ENCODE measurements around the gene DENND1C.
A peak's percentile ranks its signal among the peaks of the same experiment; 100 is the strongest.

The DENND1C gene

DNA sequence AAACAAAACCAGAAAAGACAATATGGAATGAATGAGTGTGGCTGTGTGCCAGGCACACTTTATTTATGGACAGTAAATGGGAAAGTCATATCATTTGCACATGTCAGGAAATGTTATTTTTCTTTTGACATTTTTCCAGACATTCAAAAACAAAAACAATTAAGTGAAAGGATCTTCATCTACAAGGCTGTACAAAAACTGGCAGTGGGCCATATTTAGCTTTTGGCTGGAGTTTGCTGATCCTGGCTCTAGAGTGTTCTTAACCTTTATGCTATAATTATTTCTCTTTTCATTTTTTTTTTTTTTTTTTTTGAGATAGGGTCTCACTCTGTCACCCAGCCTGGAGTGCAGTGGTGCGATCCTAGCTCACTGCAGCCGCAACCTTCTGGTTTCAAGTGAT lies 42.7 kb upstream of the DENND1C start:
- in situ Hi-C loops (cut with HindIII; ENCODE audit: low sequenced_read_pairs) = no loop called here
- TF ChIP-seq, protein P1, sequence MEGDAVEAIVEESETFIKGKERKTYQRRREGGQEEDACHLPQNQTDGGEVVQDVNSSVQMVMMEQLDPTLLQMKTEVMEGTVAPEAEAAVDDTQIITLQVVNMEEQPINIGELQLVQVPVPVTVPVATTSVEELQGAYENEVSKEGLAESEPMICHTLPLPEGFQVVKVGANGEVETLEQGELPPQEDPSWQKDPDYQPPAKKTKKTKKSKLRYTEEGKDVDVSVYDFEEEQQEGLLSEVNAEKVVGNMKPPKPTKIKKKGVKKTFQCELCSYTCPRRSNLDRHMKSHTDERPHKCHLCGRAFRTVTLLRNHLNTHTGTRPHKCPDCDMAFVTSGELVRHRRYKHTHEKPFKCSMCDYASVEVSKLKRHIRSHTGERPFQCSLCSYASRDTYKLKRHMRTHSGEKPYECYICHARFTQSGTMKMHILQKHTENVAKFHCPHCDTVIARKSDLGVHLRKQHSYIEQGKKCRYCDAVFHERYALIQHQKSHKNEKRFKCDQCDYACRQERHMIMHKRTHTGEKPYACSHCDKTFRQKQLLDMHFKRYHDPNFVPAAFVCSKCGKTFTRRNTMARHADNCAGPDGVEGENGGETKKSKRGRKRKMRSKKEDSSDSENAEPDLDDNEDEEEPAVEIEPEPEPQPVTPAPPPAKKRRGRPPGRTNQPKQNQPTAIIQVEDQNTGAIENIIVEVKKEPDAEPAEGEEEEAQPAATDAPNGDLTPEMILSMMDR (IDR thresholded peaks at IDR 0.05; ENCODE audit: low read depth, low read length, missing control alignments) = no peak
- no peak for DNase-seq (ENCODE audit: low read depth)
- no peak overlapping the region for H3K4me3 ChIP-seq (ENCODE audit: low read depth, low read length)

GRCh38 chr19:6522712-6523111 lies 41.1 kb upstream of the DENND1C start:
- no peak for DNase-seq (ENCODE audit: low read depth)
- in situ Hi-C loops (cut with HindIII; ENCODE audit: low sequenced_read_pairs) = no loop called here
- H3K4me3 ChIP-seq (ENCODE audit: low read depth, low read length) = no peak overlapping the region
- TF ChIP-seq, protein P1 (IDR thresholded peaks at IDR 0.05; ENCODE audit: low read depth, low read length, missing control alignments) = no peak

DNA sequence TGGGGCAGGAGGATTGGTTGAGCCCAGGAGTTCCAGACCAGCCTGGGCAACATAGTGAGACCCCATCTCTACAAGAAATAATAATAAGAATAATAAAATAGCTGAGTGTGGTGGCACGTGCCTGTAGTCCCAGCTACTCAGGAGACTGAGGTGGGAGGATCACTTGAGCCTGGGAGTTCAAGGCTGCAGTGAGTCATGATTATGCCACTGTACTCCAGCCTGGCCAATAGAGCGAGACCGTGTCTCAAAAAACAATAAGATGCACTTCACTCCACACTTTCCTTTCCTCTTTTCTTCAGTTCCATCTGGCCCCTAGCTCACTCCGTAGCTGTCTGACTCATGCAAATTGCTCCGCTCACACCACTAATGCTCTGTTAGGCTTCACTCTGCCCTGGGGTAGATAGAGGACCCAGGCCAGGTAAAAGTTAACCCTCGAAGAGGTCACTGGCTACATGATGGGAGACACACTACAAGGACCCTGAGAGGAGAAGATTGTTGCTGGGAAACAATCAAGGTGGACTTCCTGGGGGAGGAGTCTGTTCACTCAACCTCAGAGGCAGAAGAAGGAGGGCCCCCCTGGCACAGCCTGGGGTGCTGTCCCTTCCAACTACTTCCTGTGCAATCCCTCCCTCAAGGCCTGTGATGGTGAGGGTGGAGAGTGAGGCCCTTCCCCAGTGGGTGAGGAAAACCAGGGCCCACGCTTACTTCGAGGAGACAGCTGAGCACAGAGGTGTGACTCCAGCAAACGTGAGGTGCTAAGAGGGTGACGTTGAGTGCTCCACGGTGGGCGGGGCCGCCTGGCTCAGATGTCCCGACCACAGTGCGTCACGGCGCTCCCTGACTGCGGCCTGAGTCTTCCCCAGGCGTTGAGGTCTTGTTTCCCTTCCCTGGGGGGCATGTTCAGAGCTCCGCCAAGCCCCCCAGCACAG lies 40.4 kb upstream of the DENND1C start:
- no peak for DNase-seq (ENCODE audit: low read depth)
- in situ Hi-C loops (cut with HindIII; ENCODE audit: low sequenced_read_pairs) = no loop called here
- TF ChIP-seq, protein P1 (IDR thresholded peaks at IDR 0.05; ENCODE audit: low read depth, low read length, missing control alignments) = no peak
- no peak overlapping the region for H3K4me3 ChIP-seq (ENCODE audit: low read depth, low read length)

DNA sequence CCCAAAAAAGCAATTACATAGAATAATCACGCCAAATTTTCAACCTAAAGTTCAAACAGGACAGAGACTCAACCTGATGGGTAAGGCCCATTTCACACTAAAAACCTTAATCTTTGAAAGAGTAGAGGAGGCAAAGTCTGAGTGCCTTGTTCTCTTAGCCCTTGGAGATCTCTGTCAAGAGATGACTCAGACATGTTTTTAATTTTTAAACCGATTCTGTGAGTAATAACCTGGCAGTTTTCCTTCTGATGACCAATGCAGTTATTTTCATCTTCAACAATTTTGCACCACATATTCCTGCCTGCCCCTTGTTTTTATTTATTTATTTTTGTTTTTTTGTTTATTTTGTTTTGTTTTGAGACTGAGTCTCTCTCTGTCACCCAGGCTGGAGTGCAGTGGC lies 37.7 kb upstream of the DENND1C start:
- TF ChIP-seq, protein P1 (IDR thresholded peaks at IDR 0.05; ENCODE audit: low read depth, low read length, missing control alignments) = no peak
- in situ Hi-C loops (cut with HindIII; ENCODE audit: low sequenced_read_pairs) = no loop called here
- peak; percentile 68 for DNase-seq (ENCODE audit: low read depth)
- no peak overlapping the region for H3K4me3 ChIP-seq (ENCODE audit: low read depth, low read length)

GRCh38 chr19:6518145-6518911 lies 36.7 kb upstream of the DENND1C start:
- TF ChIP-seq, protein P1 (IDR thresholded peaks at IDR 0.05; ENCODE audit: low read depth, low read length, missing control alignments) = no peak
- DNase-seq (ENCODE audit: low read depth) = no peak

GRCh38 chr19:6516659-6517291 lies 35.2 kb upstream of the DENND1C start:
- in situ Hi-C loops (cut with HindIII; ENCODE audit: low sequenced_read_pairs) = no loop called here
- TF ChIP-seq, protein P1 (IDR thresholded peaks at IDR 0.05; ENCODE audit: low read depth, low read length, missing control alignments) = peak; percentile 95
- H3K4me3 ChIP-seq (ENCODE audit: low read depth, low read length) = peak overlapping the region; percentile 62
- DNase-seq (ENCODE audit: low read depth) = peak; percentile 69

More at GRCh38 chr19:6518145-6518911, 36.7 kb upstream of the DENND1C start:
- in situ Hi-C loops (cut with HindIII; ENCODE audit: low sequenced_read_pairs) = no loop called here
- H3K4me3 ChIP-seq (ENCODE audit: low read depth, low read length) = no peak overlapping the region

Data from astrocyte of the cerebellum (primary cell).